Stimulated activated CD4-positive, alpha-beta T cell treated with anti-CD3 and anti-CD28 coated beads, Interleukin-1b, Interleukin-23, amount 100 ng/mL, for 24 hours (primary cell): ENCODE data around the gene C2orf81.

Source experiments
- DNase-seq, 4 experiments: peaks; one replicate each; pipeline ENCODE4 v3.0.0-alpha.2; 2020; ENCODE audit warnings: low read depth in 4 of 4, low spot score in 1 of 4

The C2orf81 gene

DNA sequence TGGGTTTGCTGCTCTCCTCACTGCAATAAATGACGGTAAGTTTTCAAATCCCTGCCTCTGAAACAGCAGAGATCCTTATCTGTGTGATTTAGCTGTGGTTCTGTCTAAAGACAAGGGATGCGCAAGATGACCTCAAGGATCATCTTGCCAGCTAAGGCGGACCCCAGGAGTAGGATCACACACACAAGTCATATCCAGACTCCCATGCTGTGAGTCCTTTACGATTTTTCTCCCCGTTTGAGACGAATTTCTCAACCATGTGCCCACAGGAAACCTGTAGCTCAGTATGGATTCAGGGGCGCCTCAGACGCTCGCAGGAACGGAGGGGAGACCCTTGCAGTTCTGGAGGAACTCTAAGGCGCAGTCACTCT is 30.2 kb downstream of the C2orf81 start:
- peak in 1 of 4 experiments; percentile 11 for DNase-seq

DNA sequence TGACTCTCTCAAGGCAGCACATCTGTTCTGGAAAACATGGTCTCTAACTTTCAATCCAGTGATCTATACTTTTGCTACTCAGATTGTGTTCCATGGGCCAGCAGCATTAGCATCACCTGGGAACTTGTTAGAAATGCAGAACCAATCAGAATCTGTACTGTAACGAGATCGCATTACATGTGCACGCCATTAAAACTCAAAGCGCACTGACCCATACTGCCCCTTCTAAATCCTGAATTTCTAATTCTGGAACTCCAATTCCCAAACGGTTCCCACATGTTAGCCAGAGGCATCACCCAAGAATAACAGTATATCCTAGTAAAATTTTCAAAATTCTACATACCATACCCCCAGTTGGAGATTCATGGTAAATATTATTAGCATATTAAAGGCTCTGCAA is 30.8 kb downstream of the C2orf81 start:
- no peak for DNase-seq

DNA sequence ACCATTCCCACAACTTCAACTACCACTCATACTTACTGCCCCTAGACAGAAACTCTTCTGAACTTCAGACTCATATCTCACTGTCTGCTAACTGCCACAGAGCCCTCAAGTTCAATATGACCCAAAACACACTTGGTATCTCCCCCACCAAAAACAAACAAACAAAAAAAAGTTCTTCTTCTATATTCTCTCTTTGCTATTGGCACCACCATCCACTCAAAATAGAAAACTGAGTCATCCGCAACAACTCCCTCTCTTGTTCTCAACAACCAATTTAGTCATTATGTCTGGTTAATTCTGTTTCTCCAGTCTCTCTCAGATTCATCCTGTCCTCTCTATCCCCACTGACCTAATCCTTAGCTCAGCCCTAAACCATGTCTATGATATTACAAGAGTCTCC is 34.1 kb downstream of the C2orf81 start:
- DNase-seq, result no peak

DNA sequence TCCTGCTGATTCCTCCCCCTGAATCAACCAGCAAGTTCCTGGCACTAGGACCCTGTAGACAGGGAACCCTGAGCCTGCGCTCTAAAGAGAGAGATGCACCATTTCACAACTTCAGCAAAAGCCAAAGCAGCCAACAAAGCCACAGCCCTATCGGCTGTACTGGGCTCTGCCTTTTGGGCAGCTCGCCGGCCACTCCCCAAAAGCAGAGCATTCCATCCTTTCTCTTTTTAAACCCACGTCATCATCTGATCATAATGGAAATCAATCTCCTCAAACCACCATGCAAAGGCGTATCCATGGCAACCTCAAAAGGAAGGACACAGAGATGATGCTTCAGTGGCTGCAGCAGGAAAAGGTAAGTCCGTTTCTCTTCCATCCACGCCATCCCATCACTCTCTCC is 36.0 kb downstream of the C2orf81 start:
- no peak for DNase-seq

DNA sequence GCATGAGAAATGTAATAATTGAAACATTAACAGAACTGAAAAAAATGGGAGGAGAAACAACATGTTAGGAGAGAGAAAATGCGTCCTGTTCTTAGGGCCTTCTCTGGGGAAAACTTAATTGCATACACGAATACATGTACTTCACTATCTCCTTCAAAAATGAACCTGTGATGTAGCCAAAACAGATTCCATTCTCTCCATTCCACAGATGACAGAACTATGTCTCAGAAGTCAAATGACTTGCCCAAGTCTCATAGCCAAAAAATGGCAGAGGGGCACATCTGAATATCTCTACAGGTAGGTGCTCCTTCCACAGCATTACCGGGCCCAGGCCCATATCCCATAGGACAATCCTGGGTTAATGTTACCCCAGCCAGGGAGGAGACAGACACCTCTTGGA is 37.4 kb downstream of the C2orf81 start:
- DNase-seq, result no peak

DNA sequence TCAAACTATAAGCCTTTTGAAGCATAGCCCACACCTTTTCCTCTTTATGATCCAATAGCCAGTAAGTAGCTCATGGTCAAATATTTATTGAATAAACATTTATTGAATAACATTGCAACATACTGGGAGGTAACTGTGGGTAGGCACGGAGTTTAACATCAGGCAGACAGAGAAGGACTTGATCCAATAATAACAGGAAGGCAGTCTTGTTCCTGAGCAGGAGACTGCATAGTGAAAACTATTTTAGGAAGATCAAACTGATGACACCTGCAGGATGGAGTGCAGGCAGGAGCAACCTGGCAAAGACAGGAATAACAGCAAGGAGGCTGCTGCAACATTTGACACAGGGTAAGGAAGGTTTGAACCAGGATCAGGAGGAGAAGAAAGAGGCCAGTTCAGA is 38.2 kb downstream of the C2orf81 start:
- no peak for DNase-seq

DNA sequence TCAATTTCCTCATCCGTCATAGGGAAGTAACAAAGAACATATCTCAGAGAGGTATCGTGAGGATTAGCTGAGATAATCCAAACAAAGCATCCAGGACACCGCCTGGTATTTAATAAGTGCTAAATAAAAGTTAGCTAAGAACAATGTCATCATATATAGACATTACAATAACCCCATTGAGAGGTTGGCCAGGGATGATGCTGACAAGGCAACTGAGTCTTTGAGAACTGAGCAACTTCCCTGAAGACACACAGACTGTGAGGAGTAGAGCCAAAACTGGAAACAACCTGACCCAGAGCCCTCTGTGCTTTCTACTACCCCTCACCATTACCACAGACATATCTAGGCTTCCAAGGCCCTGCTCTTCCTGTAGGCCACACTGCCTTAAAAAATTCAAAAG is 39.7 kb downstream of the C2orf81 start:
- DNase-seq, result no peak

DNA sequence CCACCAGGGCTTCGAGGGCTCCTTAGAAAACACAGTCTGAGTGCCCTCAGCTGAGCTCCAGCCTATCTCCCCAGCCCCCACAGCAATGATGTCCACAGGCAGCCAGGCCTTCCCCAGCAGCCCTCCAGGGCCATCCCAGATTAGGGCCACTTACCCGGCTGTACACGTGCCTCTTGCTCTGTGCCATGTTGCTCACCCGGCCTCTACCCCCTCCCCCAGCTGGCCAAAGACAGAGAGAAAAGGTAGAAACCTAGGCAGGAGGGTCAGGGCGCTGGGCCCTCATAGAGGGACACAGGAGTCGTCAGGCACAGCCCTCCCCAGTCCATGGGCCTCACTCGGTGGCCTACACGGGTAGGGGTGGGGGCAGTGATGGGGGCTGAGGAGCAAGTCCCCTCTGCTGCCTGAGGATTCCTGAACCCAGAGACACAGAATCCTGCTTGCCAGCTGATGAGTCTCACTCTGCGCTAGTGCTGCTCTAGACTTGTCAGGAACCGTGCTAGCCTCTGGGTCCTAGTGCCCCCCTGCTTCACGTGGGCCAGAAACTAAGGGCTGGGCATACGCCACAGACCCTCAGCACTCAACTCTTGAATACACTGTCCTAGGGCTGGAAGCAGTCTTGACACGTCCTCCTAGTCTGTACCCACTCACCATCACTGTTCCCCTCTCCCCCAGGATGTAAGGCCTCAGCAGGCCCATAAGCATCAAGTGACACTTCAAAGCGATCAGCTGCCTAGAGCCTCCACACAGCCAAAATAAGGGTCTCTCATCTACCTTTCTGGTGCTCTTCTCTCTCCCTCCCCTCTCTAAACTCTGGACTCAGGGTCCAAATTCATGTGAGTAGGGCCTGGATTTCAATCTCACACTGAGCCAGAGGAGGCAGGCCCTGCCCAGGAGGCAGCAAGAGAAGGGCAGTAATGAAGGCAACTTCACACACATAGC is 41.3 kb downstream of the C2orf81 start, which contains the start of gene DCTN1:
Gene DCTN1 (minus strand): TSS at position 461 of the 939 bp plus-strand sequence. CDS start 274 bp downstream, at position 187.
- DNase-seq, result no peak

DNA sequence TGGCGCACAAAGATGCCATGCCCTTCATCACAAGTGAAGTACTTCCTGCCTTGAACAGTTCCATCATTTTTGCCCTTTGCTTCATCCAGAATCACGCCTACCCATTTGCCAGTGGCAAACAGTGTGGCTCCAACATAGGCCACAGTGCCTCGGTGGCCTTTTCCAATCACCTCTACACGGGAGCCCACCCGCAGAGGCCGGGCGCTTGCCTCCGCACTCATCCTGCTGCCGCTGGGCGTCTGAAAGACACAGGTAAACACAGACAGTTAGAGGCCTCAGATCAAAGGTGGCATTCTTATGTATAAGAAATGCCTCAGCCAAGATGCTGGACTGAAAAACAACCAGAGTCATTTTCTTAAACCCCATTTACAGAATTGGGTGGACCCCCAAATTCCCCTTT is 43.4 kb downstream of the C2orf81 start:
- DNase-seq, result no peak

DNA sequence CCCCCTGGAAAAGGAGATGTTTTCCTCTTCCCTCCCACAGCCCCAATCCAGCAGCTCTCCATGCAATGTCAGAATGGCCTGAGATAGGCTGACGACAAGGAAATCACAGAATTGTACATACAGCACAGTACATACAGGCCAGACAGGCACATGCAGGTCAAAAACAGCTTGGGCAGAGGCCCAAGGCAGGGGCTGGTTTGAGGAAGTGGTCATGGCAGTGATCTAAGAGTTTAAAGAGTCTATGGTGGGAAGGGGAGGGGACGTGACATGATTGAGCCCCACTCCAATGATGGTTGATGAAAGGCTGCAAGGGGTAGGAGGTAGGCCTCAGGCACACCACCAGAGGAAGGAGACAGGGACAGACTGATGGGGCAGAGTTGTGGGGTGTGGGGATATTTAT is 45.6 kb downstream of the C2orf81 start:
- DNase-seq, result no peak

DNA sequence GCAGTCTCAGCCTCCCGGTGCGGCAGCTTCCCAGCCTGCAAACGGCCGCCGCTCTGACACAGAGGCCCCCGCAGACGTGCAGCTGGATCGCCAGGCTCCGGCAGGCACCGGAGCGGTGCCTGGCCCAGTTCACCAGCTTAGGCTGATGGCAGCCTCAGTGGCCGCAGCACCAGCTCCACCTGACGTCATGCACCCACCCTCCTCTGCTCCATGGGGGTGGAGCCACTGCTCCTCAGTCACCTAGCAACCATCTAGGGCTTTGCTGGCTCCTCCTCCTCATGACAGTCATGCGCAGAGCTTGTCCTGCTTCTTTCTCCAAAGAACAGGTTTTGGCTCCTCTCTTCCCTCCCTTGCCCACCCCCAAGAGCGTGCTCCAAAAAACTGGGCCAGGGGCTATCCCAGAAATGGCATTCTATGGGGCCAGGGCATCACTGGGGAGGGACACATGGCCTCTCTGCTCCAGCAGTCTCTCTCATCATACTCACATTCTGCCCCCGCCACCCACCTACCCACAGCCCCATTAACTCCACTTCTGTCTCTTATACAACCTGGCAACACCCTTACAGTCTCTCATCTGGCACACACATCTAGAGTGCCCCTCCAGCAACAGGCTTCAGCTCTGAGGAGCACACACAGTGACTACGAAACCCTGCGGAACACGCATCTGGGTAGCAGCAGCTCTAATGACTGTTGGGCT is 46.8 kb downstream of the C2orf81 start:
- no peak for DNase-seq

DNA sequence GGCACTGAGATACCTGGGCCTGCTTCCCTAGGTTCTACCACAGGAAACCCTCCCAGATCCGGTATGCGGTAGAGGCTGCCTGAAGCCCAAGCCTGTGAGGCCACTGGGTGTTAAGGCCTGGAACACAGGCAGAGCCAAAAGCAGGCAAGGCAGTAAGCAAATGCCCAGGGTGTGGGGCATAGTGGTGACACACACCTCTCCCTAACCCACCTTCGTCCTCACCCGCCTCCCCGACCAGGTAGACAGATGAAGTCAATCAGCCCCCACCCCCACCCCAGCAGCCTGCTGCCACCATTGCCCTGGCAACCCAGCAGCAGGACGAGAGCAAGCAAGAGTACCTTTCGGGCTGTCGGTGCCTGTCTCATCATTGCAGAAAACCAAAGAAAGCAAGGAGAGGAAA is 47.4 kb downstream of the C2orf81 start:
- DNase-seq, result no peak

DNA sequence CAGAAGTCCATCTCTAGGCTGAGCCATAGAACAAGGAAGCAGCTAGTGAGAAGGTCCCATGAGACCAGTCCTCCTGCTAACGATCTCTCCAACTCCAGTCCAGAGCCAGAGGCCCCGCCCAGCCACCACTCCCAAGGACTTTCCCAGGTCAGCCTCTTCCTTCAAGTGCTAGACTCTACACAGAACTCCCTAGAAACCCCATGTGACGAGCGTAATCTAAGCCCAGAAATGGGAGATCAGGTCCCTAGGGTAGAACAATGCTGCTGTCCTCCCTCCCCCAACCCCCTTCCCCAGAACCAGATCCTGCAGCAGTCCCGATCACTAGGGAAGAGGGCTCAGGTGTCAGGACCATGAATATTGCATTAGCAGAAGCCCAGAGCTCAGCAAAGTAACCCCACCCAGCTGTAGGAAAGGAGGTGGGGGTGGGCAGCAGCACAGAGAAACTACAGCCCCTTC is 48.2 kb downstream of the C2orf81 start:
- no peak for DNase-seq

DNA sequence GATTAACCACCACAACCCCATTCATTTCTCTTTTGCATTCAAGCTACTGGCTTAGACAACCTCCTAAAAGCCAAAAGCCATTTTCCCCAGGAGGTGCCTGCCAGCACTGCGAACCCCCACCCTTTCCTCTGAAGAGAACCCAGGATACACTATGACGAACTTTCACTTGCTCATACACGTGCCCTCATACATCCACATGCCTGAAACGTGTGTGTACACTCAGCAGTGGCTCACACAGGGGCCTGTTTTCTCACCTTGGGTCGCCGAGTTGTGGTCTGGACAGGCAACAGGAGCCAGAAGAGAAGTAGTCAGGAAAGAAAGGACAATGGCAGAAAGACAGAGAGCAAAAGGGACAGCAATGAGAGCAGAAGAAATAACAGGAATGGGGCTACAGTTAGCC is 48.7 kb downstream of the C2orf81 start:
- DNase-seq, result no peak

DNA sequence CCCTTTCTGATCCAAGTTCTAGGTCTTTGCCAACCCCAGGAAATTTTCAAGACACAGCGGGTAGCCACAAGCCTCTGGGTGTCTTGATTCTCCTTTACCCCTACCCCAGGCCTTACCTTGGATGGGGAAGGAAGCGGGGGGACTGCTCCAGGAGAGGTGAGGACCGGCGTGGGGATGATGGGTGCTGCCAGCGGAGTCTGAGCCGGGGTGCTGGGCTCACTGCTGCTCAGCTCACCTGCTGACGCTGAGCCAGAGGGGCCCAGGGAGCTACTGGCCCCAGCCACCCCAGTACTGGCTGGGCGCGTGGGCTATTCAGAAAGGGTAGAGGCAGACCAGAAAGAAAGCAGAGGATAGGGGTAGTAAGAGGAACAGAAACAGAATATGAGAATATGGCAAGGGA is 50.0 kb downstream of the C2orf81 start:
- no peak for DNase-seq

DNA sequence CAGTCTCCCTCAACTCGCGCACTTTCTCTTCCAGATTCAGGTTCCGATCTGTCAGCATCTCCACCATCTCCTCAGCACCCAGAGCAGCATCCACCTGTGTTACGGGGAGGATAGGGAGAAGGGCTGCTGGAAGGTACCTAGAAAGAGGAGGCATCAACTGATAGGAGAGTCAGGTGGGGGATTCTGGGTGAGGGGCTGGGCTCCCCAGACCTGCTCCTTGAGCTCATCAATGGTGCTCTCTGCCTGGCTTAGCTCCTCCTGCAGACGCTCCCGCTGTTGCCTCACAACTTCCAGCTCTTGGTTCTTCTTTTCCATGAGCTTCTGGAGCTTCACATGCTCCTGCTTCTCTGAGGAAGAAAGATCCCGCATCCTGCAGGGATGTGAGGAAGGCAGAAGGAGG is 51.4 kb downstream of the C2orf81 start:
- DNase-seq, result no peak

DNA sequence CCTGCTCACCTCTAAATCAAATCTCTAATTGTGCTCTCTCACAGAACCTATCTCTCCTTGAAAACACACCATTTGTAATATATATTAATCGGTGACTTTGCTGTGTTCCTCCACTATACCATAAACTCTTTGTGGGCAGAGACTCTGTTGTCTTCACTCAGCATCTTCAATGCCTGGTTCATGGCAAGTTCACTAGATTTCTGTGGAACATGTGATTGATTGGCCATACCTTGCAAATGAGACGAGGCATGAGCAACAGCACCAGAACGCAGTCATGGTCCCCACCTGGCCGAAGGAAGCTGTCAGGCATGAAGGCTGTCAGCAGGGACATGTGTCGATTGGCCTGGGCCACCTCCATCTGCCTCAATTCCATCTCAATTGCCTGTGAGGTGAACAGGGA is 52.9 kb downstream of the C2orf81 start:
- no peak for DNase-seq

DNA sequence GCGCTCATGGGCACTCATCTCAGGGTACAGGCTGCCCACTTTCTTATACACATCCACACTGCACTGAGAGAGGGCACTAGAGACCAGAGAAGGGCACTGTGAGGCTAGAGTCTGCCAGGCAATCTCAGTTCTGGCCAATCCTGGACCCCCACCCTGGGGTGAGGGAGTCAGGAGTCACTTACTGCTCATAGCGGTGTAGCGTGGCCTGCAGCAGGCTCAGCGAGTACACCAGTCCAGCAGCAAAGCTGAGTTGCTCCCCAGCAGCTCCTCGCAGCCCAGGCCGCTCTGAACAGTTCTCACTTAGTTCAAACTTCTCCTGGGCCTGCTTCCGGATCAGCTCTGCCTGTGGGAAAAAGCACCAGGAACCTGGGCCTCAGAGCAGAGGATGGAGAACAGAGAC is 53.6 kb downstream of the C2orf81 start:
- DNase-seq, result no peak

DNA sequence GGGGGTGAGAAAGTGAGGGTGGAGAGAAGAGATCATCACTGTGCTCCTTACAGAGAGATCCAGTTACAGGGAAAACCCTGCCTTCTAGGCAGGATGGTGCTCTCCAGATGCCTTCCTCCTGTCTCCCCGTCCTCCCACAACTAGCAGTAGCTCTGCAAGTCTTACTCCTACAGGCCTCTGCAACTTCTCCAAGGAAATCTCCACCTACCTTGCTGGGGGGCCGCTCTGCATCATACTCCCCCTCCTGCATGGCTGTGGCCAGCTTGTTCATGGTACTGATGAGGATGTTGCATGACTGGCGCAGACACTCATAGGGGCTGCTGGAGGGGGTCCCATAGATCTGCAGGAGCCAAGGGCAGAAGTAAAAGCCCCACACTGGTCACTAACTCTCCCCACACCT is 55.4 kb downstream of the C2orf81 start:
- no peak for DNase-seq

DNA sequence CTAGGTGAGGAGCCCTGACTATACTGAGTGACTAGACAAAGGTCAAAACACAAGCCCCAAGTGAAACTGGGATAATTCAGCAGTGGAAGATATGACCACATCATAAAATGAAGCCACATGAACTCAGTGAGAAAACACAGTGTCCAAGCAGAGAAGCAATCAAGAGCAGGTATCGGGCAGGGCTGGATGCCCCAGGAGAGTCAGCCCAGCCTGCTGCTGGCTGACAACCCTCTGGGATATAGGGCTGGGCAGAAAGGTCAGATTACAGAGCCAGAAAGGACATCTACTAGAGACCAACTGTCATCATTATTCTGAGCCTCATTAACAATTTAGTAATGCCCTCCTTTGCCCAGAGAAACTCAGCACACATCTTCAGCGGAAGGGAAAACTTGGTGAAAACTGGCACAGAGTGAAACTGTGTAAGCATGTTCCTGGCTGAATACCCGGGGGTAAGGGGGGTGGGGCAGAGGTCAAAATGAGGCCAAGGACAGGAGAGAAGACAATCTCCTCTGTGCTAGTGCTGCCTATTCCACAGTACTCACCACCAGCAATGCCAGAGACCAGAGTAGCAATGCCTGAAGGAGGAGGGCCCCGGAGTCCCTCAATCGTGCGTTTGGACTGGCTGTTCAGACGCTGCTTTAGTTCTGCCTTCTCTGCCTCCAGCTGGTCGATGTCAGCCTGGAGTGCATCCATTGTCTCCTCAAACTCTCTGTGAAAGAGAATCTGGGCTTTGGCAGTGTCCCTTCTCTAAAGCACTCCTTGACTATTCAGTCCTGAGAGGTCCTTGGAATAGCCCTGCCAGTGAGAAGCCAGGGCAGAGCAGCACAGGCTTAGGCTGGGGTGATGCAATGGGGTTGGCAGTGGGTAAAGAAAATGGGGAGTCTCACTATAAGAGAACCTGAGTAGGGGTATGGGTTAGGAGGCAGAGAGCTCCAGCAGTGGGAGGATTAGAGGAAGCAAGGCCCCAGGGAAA is 56.6 kb downstream of the C2orf81 start:
- no peak for DNase-seq
